Epithelial cell of esophagus (primary cell): ENCODE measurements around the gene EGFLAM.

Experiments used
- DNase-seq: peaks from one replicate; pipeline ENCODE4 v3.0.0; 2010; ENCODE audit warnings: low read depth
- H3K4me3 ChIP-seq: 2 replicates; pipeline ENCODE4 v1.5.1; 2011; ENCODE audit warnings: mild to moderate bottlenecking, low read length, control low read depth
- TF ChIP-seq, protein P1 (sequence below): IDR thresholded peaks from 2 replicates; pipeline ENCODE4 v1.5.1; 2011; ENCODE audit warnings: low read depth, mild to moderate bottlenecking, low read length, control low read depth, inconsistent platforms; ENCODE audit not compliant: insufficient read depth; ENCODE audit errors: missing control alignments

EGFLAM gene

DNA sequence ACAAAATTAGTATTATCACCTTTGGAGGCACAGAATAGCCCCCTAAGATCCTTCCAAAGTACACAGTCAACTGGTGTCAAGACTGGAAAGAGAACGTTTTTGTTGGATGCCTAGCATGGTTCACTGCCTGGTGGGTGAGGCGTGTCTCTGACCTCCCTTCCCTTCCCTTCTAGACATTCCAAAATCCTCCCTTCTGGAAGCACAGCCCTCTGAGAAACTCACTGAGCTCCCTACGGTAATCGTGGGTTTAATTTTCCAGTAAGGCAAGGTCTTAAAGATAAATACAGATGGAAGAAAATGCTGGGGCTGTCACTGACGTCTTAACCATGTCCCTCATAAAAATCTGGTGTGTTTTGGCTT lies 159.3 kb downstream of the EGFLAM start:
- H3K4me3 ChIP-seq: no peak overlapping the region
- DNase-seq: no peak
- TF ChIP-seq, protein P1, sequence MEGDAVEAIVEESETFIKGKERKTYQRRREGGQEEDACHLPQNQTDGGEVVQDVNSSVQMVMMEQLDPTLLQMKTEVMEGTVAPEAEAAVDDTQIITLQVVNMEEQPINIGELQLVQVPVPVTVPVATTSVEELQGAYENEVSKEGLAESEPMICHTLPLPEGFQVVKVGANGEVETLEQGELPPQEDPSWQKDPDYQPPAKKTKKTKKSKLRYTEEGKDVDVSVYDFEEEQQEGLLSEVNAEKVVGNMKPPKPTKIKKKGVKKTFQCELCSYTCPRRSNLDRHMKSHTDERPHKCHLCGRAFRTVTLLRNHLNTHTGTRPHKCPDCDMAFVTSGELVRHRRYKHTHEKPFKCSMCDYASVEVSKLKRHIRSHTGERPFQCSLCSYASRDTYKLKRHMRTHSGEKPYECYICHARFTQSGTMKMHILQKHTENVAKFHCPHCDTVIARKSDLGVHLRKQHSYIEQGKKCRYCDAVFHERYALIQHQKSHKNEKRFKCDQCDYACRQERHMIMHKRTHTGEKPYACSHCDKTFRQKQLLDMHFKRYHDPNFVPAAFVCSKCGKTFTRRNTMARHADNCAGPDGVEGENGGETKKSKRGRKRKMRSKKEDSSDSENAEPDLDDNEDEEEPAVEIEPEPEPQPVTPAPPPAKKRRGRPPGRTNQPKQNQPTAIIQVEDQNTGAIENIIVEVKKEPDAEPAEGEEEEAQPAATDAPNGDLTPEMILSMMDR: no peak

DNA sequence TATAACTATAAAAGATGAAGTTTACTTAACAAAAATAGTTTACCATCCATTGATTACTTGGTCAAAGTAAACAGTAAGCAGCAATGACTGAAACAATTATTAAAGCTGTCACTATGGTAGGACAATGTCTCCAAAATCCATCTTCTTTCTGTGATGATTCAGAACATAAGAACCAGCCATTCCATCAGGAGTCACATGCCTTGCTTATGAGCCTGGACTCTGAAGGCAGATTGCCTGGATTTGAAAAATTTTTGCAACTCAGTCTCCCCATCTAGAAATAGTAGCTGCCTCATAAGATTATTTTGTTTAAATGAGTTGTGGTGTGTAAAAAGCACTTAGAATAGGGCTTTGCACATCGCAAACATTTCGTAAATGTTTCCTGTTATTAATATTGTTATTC lies 161.9 kb downstream of the EGFLAM start:
- TF ChIP-seq, protein P1: no peak
- no peak overlapping the region for H3K4me3 ChIP-seq
- no peak for DNase-seq

DNA sequence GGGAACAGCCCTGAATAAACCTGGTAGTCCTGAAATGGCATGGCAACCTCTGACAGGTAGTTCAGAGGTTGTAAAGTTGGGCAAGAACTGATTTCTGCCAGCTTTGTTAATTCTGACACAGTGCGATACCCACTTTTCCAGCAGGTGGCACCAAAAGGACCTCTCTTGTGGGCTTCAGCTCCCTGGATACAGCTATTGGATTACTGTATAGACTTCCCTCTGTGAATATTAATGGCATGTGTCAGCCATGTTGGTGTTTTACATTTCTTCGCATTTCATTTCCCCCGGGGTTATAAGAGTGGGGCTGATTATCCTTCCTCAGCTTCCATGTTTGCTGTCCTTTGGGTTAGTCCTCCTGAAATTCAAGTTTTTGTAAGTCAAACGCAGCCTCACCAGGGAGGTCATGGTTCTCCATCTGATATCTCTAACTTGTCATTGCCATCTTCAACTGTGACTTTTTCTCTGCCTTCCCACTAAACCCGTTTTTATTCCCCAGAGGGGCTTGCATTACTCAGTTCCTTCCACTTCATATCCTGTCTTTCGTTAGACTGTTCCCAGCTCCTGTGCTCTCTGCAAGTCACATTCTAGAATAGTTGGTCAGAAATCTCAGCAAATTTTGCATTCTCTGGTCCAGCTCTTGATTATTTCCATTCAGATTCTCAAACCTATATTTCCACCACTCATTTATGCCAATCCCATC lies 162.5 kb downstream of the EGFLAM start:
- no peak overlapping the region for H3K4me3 ChIP-seq
- TF ChIP-seq, protein P1: peak; percentile 82
- DNase-seq: peak; percentile 76

DNA sequence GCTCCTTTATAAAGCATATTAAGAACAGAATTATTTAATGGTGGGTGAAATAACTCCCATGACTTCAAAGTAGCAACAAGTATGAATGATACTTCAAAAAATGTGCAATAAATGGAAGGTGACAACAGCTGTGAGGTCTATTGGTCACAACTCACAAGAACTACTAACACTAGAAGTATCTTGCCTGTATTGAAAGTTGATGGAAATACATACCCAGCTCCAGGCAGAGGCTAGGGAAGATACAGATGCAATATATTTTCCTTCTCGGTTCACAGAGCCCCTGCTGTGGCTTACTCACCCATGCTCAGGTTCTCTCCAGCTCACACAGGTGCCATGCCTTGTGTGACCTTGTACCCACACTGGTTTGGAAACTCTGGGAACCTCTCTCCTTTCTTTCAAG lies 164.3 kb downstream of the EGFLAM start:
- TF ChIP-seq, protein P1: no peak
- H3K4me3 ChIP-seq: no peak overlapping the region
- no peak for DNase-seq

DNA sequence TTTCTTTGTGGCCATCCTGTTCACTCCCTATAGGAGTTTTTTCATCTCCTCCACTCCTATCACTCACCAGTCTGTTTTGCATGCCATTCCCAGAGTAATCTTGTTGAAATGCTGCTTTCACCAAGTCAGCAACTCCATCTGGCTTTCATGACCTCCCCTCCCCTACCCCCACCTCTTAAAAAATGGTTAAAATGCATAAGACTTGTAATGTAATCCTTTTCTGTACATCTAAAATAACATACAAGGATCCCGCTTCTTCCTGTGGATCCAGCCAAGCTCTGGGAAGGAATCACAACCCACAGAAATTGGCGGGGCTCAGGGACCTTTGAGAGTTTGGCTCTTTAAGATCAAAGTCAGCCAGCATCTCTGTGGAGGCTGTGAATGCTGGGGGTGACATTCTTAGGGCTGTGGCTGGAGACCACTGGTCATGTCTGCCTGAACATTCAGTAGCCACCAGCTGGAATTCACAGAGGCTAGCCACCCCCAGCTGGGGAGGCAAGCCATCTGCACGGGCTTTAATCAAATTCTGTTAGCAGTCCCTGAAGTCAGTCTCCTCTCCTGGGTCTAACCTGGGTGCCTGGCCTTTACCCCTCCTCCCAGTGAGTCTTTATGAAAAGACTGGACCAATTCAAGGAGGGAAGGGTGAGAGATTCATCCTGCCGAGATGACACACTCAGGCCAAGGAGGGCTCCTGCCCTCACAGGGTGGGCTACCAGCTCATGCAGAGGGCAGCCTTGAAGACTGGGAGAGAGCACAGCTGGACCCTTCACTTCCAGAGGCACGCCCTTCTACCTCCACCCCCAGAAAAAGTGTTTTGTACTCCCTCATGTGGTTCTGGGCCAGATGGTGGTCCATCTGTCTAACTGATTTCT lies 165.2 kb downstream of the EGFLAM start:
- DNase-seq: no peak
- TF ChIP-seq, protein P1: no peak
- no peak overlapping the region for H3K4me3 ChIP-seq

DNA sequence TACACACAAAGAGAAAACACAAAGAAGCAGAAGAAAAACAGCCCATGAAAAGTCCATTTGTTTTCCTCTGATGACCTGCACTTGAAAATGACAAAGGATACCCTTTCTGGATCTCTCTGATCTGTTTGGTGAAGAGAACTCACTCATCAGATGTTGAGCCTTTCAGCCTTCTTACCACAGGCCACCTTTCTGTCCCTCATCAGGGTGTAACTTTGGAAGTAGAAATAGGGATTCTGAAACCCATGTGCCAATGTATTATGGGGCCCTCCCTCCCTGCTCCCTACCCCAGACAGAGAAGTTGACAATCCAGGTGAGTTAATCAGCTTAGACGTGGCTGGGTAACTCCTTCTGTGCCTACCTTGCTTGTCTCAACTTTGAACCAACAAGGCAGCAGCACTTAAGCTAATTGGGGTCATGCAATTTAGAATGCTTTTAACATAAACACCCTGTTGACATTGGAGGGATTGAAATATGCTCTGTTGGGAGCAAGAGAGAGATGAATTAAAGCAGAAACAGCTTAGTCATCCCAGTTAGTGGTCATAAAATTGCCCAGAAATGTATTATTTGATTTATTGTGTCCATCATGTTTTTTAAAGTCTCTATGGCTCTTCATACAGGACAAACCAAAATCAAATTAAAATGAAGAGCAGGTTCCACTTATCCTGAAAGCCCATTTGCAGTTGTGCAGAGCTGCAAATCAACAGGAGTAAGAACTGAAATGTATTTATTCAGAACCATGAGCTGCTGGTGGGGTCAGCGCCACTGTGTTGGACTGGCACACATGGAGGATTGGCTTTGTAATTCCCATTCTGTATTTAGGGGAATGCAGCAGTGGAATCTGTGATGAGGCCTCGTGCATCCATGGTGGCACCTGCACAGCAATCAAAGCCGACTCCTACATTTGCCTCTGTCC lies 166.0 kb downstream of the EGFLAM start:
- no peak for DNase-seq
- TF ChIP-seq, protein P1: no peak
- H3K4me3 ChIP-seq: no peak overlapping the region
